IPS DF 6.9 (cell line): ENCODE measurements around the gene TMEM52B.

Source experiments
- DNase-seq: peaks from one replicate; pipeline ENCODE4 v3.0.0-alpha.2; 2013; ENCODE audit warnings: low read depth, low spot score
- H3K27ac ChIP-seq: one replicate; pipeline ENCODE4 v1.5.1; 2013; ENCODE audit warnings: low read length, control low read depth
- H3K27me3 ChIP-seq: 2 replicates; pipeline ENCODE4 v1.6.1; 2013; ENCODE audit warnings: mild to moderate bottlenecking, low read length; ENCODE audit not compliant: control insufficient read depth, insufficient read depth
- H3K36me3 ChIP-seq: 2 replicates; pipeline ENCODE4 v1.6.1; 2013; ENCODE audit warnings: low read length; ENCODE audit not compliant: control insufficient read depth, insufficient read depth
- H3K4me1 ChIP-seq: 2 replicates; pipeline ENCODE4 v1.6.1; 2013; ENCODE audit warnings: low read length; ENCODE audit not compliant: control insufficient read depth, insufficient read depth
- H3K4me3 ChIP-seq: 2 replicates; pipeline ENCODE4 v1.5.1; 2013; ENCODE audit warnings: mild to moderate bottlenecking, low read length
- H3K9me3 ChIP-seq: 2 replicates; pipeline ENCODE4 v1.6.1; 2013; ENCODE audit warnings: low read length, inconsistent platforms; ENCODE audit not compliant: control insufficient read depth, insufficient read depth
- WGBS: extraction: QIAGEN DNeasy Blood & Tissue Kit; methylation state at CpG from one replicate; pipeline ENCODE4 v1.1.7; 2013; ENCODE audit warnings: mixed read lengths, missing lambda C conversion rate; ENCODE audit not compliant: insufficient read length, insufficient coverage; 5-methylcytosine and 5-hydroxymethylcytosine counted together

The TMEM52B gene

GRCh38 chr12:10153271-10154144 lies 25.3 kb upstream of the TMEM52B start:
- no peaks in the 10 kb centered on the region for H3K27me3 ChIP-seq
- H3K4me1 ChIP-seq: no peaks in the 10 kb centered on the region
- no peaks in the 10 kb centered on the region for H3K9me3 ChIP-seq
- DNase-seq: peak; percentile 50
- no peak overlapping the region for H3K27ac ChIP-seq
- no peaks in the 10 kb centered on the region for H3K36me3 ChIP-seq
- no CpG with 5 or more reads among the region's 46 CpGs for WGBS
- H3K4me3 ChIP-seq: peak overlapping the region; percentile 50; the same call in 1 of the 2 replicates

GRCh38 chr12:10154145-10154496 lies 24.7 kb upstream of the TMEM52B start:
- H3K9me3 ChIP-seq: no peaks in the 10 kb centered on the region
- no peaks in the 10 kb centered on the region for H3K27me3 ChIP-seq
- WGBS: no CpG with 5 or more reads among the region's 6 CpGs
- no peaks in the 10 kb centered on the region for H3K36me3 ChIP-seq
- peak overlapping the region; percentile 50; the same call in 1 of the 2 replicates for H3K4me3 ChIP-seq
- H3K4me1 ChIP-seq: no peaks in the 10 kb centered on the region
- no peak overlapping the region for H3K27ac ChIP-seq
- no peak for DNase-seq

- no peak overlapping the region for H3K27ac ChIP-seq
- no peaks in the 10 kb centered on the region for H3K9me3 ChIP-seq
- no peak for DNase-seq
- H3K27me3 ChIP-seq: no peaks in the 10 kb centered on the region
- H3K4me1 ChIP-seq: no peaks in the 10 kb centered on the region
- no CpG with 5 or more reads among the region's 3 CpGs for WGBS
- H3K36me3 ChIP-seq: no peaks in the 10 kb centered on the region
- no peak overlapping the region for H3K4me3 ChIP-seq
Measured at GRCh38 chr12:10155966-10156365, 22.9 kb upstream of the TMEM52B start.

- WGBS: no CpG with 5 or more reads among the region's 2 CpGs
- Histone ChIP-seq H3K9me3 (no peaks in the 10 kb centered on the region), H3K4me1 (no peaks in the 10 kb centered on the region), H3K4me3 (no peak overlapping the region), H3K27me3 (no peaks in the 10 kb centered on the region), H3K36me3 (no peaks in the 10 kb centered on the region), H3K27ac (no peak overlapping the region)
- no peak for DNase-seq
Measured at GRCh38 chr12:10158406-10158805, 20.4 kb upstream of the TMEM52B start.

GRCh38 chr12:10159280-10159679 lies 19.6 kb upstream of the TMEM52B start:
- Histone ChIP-seq H3K27ac (no peak overlapping the region), H3K9me3 (no peaks in the 10 kb centered on the region), H3K36me3 (no peaks in the 10 kb centered on the region), H3K27me3 (no peaks in the 10 kb centered on the region), H3K4me3 (no peak overlapping the region), H3K4me1 (no peaks in the 10 kb centered on the region)
- no CpG with 5 or more reads among the region's 3 CpGs for WGBS
- no peak for DNase-seq

- no peak overlapping the region for H3K27ac ChIP-seq
- no peaks in the 10 kb centered on the region for H3K9me3 ChIP-seq
- H3K4me3 ChIP-seq: no peak overlapping the region
- no peak for DNase-seq
- no peaks in the 10 kb centered on the region for H3K4me1 ChIP-seq
- no peaks in the 10 kb centered on the region for H3K27me3 ChIP-seq
- no peaks in the 10 kb centered on the region for H3K36me3 ChIP-seq
- no CpG with 5 or more reads among the region's 7 CpGs for WGBS
Measured at GRCh38 chr12:10160617-10161385, 18.0 kb upstream of the TMEM52B start.

- DNase-seq: no peak
- WGBS: no CpG with 5 or more reads among the region's 3 CpGs
- Histone ChIP-seq H3K27me3 (no peaks in the 10 kb centered on the region), H3K4me3 (no peak overlapping the region), H3K27ac (no peak overlapping the region), H3K4me1 (no peaks in the 10 kb centered on the region), H3K36me3 (no peaks in the 10 kb centered on the region), H3K9me3 (no peaks in the 10 kb centered on the region)
Measured at GRCh38 chr12:10163084-10163483, 15.7 kb upstream of the TMEM52B start.

- H3K27me3 ChIP-seq: no peaks in the 10 kb centered on the region
- H3K36me3 ChIP-seq: no peaks in the 10 kb centered on the region
- no peaks in the 10 kb centered on the region for H3K9me3 ChIP-seq
- H3K4me3 ChIP-seq: no peak overlapping the region
- H3K4me1 ChIP-seq: no peaks in the 10 kb centered on the region
- DNase-seq: no peak
- no CpG with 5 or more reads among the region's 1 CpG for WGBS
- no peak overlapping the region for H3K27ac ChIP-seq
Measured at GRCh38 chr12:10165421-10165820, 13.4 kb upstream of the TMEM52B start.

- Histone ChIP-seq H3K36me3 (no peaks in the 10 kb centered on the region), H3K4me3 (no peak overlapping the region), H3K4me1 (no peaks in the 10 kb centered on the region), H3K27ac (no peak overlapping the region), H3K27me3 (no peaks in the 10 kb centered on the region), H3K9me3 (no peaks in the 10 kb centered on the region)
- no peak for DNase-seq
- no CpG with 5 or more reads among the region's 5 CpGs for WGBS
Measured at GRCh38 chr12:10167599-10167998, 11.2 kb upstream of the TMEM52B start.

GRCh38 chr12:10169104-10169503 lies 9.7 kb upstream of the TMEM52B start:
- no peak for DNase-seq
- Histone ChIP-seq H3K36me3 (no peaks in the 10 kb centered on the region), H3K9me3 (no peaks in the 10 kb centered on the region), H3K4me3 (no peak overlapping the region), H3K27ac (no peak overlapping the region), H3K27me3 (no peaks in the 10 kb centered on the region), H3K4me1 (no peaks in the 10 kb centered on the region)
- no CpG with 5 or more reads among the region's 3 CpGs for WGBS
